Measurements from ENCODE around the gene CDH13.

The CDH13 gene

GRCh38 chr16:83356266-83356665, 729.5 kb downstream of the CDH13 start:
- DNase-seq (ENCODE audit: low spot score), result no peak

- no peak for DNase-seq (ENCODE audit: low spot score)
Observed at GRCh38 chr16:83356986-83357385, 730.2 kb downstream of the CDH13 start.

GRCh38 chr16:83363521-83363920, 736.8 kb downstream of the CDH13 start:
- DNase-seq (ENCODE audit: low spot score), result no peak

GRCh38 chr16:83365166-83365565, 738.4 kb downstream of the CDH13 start:
- no peak for DNase-seq (ENCODE audit: low spot score)

GRCh38 chr16:83366228-83366627, 739.5 kb downstream of the CDH13 start:
- DNase-seq (ENCODE audit: low spot score), result no peak

- DNase-seq (ENCODE audit: low spot score), result no peak
Observed at GRCh38 chr16:83374979-83375378, 748.2 kb downstream of the CDH13 start.

- no peak for DNase-seq (ENCODE audit: low spot score)
Observed at GRCh38 chr16:83389751-83390150, 763.0 kb downstream of the CDH13 start.

GRCh38 chr16:83390759-83391158, 764.0 kb downstream of the CDH13 start:
- DNase-seq (ENCODE audit: low spot score), result no peak

GRCh38 chr16:83392743-83393142, 766.0 kb downstream of the CDH13 start:
- no peak for DNase-seq (ENCODE audit: low spot score)

- no peak for DNase-seq (ENCODE audit: low spot score)
Observed at GRCh38 chr16:83393196-83393981, 766.6 kb downstream of the CDH13 start.

GRCh38 chr16:83397601-83398291, 771.0 kb downstream of the CDH13 start:
- no peak for DNase-seq (ENCODE audit: low spot score)

GRCh38 chr16:83400234-83400633, 773.5 kb downstream of the CDH13 start:
- no peak for DNase-seq (ENCODE audit: low spot score)

GRCh38 chr16:83402160-83402814, 775.5 kb downstream of the CDH13 start:
- no peak for DNase-seq (ENCODE audit: low spot score)

- DNase-seq (ENCODE audit: low spot score), result no peak
Observed at GRCh38 chr16:83402967-83403366, 776.2 kb downstream of the CDH13 start.

- no peak for DNase-seq (ENCODE audit: low spot score)
Observed at GRCh38 chr16:83403761-83404160, 777.0 kb downstream of the CDH13 start.

- no peak for DNase-seq (ENCODE audit: low spot score)
Observed at GRCh38 chr16:83404261-83404660, 777.5 kb downstream of the CDH13 start.

- DNase-seq (ENCODE audit: low spot score), result no peak
Observed at GRCh38 chr16:83407928-83408327, 781.2 kb downstream of the CDH13 start.

- DNase-seq (ENCODE audit: low spot score), result no peak
Observed at GRCh38 chr16:83409347-83409746, 782.6 kb downstream of the CDH13 start.

GRCh38 chr16:83418565-83418964, 791.8 kb downstream of the CDH13 start:
- DNase-seq (ENCODE audit: low spot score), result no peak

GRCh38 chr16:83420206-83420760, 793.5 kb downstream of the CDH13 start:
- no peak for DNase-seq (ENCODE audit: low spot score)

GRCh38 chr16:83433201-83433600, 806.4 kb downstream of the CDH13 start:
- DNase-seq (ENCODE audit: low spot score), result no peak

- no peak for DNase-seq (ENCODE audit: low spot score)
Observed at GRCh38 chr16:83437036-83437435, 810.3 kb downstream of the CDH13 start.

GRCh38 chr16:83438326-83438725, 811.6 kb downstream of the CDH13 start:
- DNase-seq (ENCODE audit: low spot score), result no peak
